Activated CD8-positive, alpha-beta memory T cell treated with anti-CD3 and anti-CD28 coated beads, Interleukin-2, amount 50 U/mL, for 4 hours (primary cell): ENCODE measurements around the gene FGF9.

Experiments used
- DNase-seq: peaks from one replicate; pipeline ENCODE4 v3.0.0-alpha.2; 2020

FGF9 gene

DNA sequence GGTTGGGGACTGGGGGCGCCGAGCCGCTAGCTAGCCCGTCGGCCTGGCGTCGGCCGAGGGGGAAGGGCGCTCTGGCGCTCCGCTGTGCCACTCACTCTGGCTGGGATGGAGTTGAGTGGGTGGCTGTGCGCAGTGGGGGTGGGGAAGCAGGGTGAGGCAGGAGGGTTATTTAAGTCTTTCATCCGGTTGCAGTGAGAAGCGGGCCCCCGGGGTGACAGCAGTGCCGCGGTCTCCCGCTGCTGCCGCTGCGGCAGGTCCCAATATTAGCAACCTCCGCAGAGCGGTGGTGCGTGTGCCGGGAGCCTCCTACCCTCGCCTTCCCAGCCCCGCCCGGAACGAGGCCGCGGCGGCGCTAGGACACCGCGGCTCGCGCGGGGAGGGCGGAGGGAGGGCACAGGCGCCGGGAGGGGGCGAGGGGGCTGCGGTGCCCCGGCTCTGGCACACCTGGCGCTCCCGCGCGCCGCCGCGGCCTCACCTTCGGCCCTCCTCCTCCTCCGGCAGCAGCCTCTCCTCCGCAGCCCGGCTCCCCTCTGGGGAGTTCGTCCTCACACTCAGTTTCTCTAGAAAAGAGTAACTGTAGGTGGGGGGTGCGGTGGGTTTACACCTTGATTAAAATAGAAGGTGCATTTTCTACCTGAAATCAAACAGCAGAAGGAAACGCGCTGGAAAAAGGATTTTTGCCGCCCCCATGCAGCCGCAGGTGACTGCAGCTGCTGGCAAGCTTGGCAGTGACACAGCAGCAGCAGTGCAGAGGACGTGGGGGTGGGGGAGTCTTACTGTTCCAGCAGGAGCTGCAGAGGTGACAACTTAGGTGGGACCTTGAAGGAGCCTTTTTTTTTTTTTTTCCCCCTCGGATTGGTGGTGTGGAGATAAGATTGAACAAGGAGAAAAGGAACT is 4.5 kb downstream of the FGF9 start:
- DNase-seq, result peak; percentile 58

DNA sequence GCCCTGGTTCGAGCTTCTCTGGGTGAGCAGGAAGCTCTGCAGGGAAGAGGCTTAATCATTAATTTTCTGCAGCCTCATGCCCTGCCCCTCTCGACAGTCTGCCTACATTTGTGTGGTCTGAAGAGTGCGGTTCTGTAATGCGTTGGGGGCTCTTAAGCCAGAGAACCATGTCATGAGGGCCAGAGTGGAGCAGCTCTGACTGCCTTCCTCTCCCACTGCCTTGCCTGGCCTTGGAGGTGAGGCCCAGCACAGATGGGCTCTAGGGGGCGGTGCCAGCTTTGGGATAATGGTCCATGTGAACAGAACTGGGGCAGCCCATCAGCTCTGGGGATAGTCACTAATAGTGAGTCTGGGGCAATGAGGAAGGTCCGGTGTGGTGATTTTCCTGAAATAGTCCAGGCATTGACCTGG is 5.7 kb downstream of the FGF9 start:
- peak; percentile 21 for DNase-seq

- no peak for DNase-seq
Observed at GRCh38 chr13:21677075-21677623, 6.3 kb downstream of the FGF9 start.

GRCh38 chr13:21683034-21683733 is 12.3 kb downstream of the FGF9 start:
- no peak for DNase-seq

GRCh38 chr13:21684576-21684975 is 13.7 kb downstream of the FGF9 start:
- no peak for DNase-seq

DNA sequence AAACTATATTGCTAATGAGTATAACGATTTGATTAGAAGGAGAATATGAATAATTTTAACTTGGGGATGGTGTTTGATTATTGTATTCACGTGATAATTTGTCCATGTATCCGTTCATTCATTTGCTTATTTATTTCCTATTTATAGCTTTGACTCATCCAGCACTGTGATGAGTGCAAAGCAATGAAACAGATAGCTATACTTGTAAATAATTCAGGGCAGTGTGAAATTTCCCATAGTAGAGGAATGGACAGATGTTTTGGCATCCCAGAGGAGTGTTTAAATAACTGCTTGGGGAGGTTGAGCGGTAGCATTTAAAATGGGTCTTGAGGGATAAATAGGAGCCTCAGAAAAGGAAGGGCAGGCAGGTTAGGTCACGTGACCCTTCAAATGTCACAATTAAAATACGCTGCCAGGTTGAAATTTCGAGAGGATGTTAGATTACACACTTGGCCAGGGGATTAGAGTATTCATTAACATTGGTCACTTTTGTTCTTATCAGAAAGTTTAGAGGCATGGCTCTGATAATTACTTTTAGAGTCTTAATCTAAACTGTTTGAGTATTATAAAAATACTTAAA is 14.7 kb downstream of the FGF9 start:
- DNase-seq, result no peak

DNA sequence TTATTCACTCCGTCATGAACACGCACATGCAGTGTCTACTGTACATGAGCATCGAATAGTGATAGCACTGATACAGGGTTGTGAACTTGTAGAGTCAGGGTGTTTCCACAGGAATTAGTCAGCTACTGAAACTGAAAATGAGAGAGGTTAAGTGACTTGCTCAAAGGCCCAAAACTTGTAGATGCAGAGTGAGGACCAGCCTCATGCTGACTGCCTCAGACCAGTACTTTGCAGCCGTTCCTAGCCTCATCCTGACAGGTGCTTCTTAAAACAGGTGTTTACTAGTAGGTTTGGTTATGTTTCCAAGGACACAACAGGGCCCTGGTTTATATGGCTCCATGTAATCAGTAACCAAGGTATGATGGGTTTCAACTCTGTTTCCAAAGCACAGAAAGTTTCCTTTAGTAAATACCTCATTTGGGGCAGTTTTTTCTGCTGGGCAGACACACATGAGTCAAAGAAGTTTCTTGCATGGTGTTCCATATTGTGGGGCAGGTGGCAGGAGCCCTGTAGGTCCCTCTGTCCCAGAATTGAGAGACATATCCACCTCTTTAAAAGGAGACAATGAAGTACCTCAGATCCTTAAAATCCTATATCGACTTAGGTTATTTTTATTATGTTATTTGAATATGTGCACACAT is 16.0 kb downstream of the FGF9 start:
- no peak for DNase-seq

- no peak for DNase-seq
Observed at GRCh38 chr13:21688056-21688455, 17.2 kb downstream of the FGF9 start.

GRCh38 chr13:21689097-21689496 is 18.2 kb downstream of the FGF9 start:
- no peak for DNase-seq

GRCh38 chr13:21690955-21691354 is 20.1 kb downstream of the FGF9 start:
- DNase-seq, result no peak

DNA sequence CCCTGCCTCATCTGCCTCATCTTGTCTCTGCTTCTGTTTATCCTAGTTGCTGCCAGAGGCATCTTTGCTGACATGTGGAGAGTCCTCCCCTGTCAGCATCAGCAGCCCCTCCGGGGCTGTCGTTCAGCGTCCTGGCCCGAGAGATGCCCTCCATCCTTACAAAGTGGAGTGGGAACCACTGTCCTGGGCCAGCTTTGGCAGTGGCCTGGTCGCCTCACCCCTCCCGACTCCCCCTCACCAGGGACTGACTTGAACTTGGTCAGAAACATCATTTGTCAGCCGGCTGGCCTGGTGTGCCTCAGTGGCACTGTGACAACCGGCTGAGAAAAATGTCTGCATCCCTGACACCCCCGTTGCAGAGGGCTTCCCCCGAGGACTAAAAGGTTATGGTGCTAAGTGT is 20.6 kb downstream of the FGF9 start:
- DNase-seq, result no peak

DNA sequence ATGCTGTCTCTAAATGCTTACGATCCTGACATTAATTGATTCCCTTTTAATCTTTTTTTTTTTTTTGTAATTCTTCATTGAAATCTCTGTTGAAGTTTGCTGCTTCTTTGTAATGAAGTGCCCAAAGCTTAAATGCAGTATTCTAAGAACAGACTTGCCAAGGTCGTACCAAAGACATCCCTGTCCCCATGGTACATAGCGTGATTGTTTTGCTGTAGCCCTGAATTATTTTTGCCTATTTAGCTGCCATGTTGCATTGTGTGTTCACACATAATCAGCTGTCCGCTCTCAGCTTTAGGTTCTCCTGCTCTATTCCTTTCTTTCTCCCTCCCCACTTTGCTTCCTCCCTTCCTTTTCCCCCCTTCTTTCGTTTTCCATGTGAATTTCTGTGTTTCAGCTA is 21.1 kb downstream of the FGF9 start:
- no peak for DNase-seq

GRCh38 chr13:21694831-21695230 is 24.0 kb downstream of the FGF9 start:
- DNase-seq, result no peak

GRCh38 chr13:21695546-21695945 is 24.7 kb downstream of the FGF9 start:
- no peak for DNase-seq

GRCh38 chr13:21696865-21697448 is 26.1 kb downstream of the FGF9 start:
- DNase-seq, result no peak

DNA sequence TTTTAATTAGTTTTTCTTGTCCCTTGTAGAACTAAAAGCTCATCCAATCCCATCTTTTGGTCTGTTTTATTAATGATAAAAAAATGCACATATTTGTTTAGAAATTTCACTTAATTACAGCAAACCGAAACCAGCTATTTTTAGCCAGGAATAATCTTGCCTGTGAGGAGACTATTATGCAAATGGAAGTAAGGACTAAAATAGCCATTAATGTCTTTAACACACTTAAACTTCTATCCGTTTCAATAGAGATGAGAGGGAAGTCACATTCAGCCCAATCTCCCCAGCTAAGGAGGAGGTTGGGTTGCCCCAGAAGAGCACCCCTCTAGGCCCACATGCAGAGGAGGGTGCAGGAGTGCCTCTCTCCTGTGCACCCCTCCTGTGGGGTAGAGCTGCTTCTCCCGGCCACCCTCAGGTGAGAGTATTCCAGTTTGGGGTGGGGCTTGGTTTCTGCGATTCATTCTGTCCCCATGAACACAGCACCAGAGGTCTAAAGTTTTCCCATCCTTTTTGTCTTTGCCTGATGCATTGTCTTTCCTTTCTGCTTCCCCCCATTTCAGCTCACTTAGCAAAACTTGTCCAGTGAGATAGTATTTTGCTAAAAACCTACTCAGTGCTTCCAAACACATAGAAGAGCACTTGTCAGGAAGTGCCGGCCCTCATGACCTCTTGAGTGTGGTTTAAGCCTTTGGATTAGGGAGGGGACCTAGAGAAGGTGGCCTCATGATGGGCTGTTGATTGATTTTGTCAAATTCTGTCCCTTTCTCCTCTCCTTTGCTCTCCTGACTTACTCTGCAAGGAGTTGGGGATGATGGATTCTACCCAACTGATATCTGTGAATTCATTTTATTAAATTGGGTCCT is 28.2 kb downstream of the FGF9 start:
- no peak for DNase-seq

GRCh38 chr13:21701460-21701859 is 30.6 kb downstream of the FGF9 start:
- no peak for DNase-seq

- no peak for DNase-seq
Observed at GRCh38 chr13:21703846-21704245, 33.0 kb downstream of the FGF9 start.

GRCh38 chr13:21707586-21707985 is 36.7 kb downstream of the FGF9 start:
- no peak for DNase-seq

DNA sequence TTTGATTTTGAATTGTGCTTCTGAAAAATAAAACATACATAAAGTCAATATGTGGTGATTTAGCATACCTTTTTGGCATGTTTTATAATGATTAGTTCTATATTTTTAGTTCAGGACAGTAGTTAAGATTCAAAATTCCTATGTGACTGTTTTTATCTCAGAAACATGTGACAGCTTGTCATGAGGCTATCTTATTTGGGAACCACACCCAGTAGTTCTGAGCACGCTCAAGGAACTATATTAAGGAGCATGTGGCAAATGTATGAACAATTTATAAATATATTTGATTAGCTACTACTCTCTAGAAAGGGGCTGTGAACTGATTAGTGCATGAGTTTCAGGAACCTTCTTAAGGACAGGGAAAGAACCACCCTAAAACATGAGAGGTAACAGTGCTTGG is 38.8 kb downstream of the FGF9 start:
- DNase-seq, result no peak

DNA sequence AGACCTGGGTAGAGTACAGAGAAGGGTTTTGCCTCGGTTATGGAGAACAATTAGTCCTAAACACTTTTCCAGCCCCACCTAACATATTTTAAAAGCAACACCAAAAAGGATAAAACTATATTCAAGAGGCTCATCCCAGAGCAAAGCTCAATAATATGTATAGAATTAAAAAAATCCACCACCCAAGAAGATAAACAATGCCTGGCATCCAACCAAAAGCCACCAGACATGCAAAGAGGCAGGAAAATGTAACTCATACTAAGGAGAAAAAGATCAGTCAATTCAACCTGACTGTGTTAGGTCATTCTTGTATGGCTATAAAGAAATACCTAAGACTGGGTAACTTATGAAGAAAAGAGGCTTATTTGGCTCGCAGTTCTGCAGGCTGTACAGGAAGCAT is 39.3 kb downstream of the FGF9 start:
- DNase-seq, result no peak

DNA sequence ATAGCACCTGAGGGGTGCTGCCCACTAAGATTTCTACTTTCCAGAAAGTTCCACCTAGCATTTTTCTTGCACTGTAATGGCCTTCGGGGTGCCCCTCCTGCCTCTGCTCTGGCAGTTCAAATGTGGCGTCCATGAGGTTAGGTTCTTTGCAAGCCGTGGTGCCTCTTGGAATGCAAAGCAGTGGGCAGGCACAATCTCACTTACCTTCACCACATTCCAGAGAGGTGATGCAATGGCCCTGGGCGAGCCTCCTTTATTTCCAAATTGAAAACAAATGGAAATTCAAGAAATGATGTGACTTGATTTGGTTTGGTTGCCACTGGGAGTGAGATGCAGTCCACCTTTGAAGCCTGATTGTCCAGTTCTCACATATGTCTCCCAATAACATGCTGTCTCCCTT is 46.9 kb downstream of the FGF9 start:
- no peak for DNase-seq
